ENCODE measurements around the gene ZBTB4.

The ZBTB4 gene

DNA sequence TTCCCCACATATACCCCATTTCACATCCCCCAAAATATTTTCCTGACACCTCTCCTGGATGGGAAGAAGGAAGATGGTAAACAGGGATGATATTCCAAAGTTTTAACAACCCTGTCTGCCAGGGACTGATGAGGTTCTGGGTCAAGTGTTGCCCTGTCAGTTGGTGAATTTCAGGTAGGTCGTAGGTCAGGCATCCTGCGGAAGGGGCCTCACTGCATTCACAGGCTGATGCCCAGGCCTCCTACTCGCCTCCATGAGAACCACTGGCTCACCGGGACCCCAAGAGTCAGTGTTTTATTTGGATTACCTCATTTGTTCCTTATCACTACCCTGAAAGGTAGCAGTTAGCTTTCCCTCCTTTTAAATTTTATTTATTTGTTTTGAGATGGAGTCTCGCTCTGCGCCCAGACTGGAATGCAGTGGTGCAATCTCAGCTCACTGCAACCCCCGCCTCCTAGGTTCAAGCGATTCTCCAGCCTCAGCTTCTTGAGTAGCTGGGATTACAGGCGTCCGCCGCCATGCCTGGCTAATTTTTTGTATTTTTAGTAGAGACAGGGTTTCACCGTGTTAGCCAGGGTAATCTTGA is 10.5 kb downstream of the ZBTB4 start:
- DNase-seq (ENCODE audit: low read depth in 2 of 2): no peak

DNA sequence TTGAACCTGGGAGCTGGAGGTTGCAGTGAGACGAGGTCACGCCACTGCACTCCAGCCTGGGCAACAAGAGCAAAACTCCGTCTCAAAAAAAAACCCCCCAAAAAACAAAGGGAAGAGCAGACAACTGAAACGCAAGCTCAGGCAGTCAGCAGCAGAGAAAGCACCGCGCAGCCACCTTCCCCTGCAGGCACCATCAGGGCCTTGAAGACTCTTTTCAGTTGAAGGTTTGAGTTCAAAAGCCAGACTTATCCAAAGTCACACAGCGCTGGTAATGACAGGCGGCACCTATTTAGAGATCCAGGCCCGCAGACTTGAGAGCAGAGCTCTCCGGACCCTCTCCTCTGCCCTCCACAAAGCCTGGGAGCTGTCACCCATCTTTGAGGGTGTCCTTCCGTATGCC is 11.1 kb downstream of the ZBTB4 start:
- DNase-seq (ENCODE audit: low read depth in 2 of 2): no peak

- DNase-seq (ENCODE audit: low read depth in 2 of 2): no peak
Observed at GRCh38 chr17:7467498-7467897, 11.9 kb downstream of the ZBTB4 start.

DNA sequence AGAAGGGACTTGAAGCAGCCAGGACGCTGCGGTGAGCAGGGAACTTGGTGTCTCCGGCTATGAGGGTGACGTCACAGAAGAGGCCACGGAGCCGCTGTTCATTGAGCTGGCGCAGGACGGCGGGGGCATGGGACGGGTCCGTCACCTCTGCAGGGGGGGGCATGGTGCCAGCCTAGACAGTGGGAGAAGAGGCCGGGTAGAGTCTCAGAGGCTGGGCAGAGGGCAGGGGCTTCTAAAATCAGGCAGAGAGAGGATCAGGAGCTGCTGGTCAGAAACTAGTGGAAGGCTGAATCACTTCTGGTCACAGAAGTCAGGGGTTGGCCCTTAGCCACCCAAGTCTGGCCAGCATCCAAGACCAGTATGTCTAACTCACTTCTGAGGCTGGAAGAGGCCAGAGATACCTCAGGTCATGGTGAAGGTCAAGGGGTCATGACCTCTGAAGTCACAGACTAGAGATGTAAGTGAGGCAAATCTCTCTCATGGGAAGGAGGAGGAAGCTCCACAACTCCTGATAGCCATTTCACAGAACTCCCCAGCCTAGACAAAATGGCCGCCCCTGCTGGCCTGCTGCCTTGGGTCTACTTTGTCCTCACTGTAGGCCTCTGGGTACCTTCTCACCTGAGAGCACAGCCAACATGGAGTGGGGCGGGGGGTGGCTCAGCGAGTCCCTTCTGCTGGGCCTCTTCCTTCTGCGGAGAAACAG is 12.6 kb downstream of the ZBTB4 start:
- no peak for DNase-seq (ENCODE audit: low read depth in 2 of 2)

GRCh38 chr17:7466318-7466638 is 13.2 kb downstream of the ZBTB4 start:
- no peak for DNase-seq (ENCODE audit: low read depth in 2 of 2)

- DNase-seq (ENCODE audit: low read depth in 2 of 2): no peak
Observed at GRCh38 chr17:7465597-7466275, 13.7 kb downstream of the ZBTB4 start.

- DNase-seq (ENCODE audit: low read depth in 2 of 2): no peak
Observed at GRCh38 chr17:7464081-7464480, 15.3 kb downstream of the ZBTB4 start.

GRCh38 chr17:7463372-7463846 is 16.0 kb downstream of the ZBTB4 start:
- no peak for DNase-seq (ENCODE audit: low read depth in 2 of 2)

DNA sequence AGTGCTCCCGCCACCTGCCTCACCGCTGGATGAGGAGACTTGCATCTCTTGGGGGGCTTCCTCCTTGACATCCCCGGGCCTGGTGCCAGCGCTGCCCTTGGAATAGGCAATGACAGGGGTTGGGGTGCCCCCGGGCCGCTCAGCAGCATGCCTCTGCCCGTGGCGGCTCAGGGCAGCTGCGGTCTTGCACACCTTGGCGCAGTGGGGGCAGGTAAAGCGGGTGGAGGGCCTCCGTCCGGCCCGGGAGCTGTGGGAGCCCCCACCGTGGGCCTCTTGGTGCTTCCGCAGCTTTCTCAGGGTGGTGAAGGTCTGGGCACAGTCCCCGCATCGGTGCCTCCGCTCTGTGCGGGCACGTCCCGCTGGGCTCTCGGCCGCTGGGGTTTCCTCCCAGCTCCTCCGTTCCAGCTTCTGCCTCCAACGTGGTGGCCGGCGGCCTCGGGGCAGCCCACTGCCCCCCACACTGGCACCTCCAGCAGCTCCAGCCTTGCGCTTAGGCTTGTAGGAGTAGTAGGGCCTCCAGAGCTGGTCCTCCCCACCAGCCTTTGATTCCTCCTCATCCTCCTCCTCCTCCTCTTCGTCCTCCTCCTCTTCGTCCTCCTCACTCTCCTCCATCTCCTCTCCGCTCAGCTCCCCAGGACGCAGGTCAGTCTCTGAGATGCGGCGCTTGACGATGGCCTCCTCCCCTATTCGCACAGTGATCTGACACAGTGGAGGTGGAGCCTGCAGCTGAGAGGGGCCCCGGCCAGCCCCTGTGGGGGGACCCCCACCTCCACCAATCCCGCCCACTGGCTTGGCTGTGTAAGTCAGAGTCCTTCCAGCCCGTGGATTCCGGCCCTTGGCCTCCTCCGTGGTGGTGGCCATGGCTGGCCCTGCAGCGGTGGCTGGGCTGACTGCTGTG is 16.7 kb downstream of the ZBTB4 start:
- no peak for DNase-seq (ENCODE audit: low read depth in 2 of 2)

- no peak for DNase-seq (ENCODE audit: low read depth in 2 of 2)
Observed at GRCh38 chr17:7460850-7461660, 18.4 kb downstream of the ZBTB4 start.

- DNase-seq (ENCODE audit: low read depth in 2 of 2): no peak
Observed at GRCh38 chr17:7459961-7460545, 19.4 kb downstream of the ZBTB4 start.

- no peak for DNase-seq (ENCODE audit: low read depth in 2 of 2)
Observed at GRCh38 chr17:7448461-7448860, 31.0 kb downstream of the ZBTB4 start.

- no peak for DNase-seq (ENCODE audit: low read depth in 2 of 2)
Observed at GRCh38 chr17:7445619-7445968, 33.8 kb downstream of the ZBTB4 start.

GRCh38 chr17:7444682-7445618 is 34.5 kb downstream of the ZBTB4 start, which contains the start of gene CHRNB1:
CHRNB1 (plus strand) TSS chr17:7445061; CDS start chr17:7445128, 67 bp downstream.
- no peak for DNase-seq (ENCODE audit: low read depth in 2 of 2)

DNA sequence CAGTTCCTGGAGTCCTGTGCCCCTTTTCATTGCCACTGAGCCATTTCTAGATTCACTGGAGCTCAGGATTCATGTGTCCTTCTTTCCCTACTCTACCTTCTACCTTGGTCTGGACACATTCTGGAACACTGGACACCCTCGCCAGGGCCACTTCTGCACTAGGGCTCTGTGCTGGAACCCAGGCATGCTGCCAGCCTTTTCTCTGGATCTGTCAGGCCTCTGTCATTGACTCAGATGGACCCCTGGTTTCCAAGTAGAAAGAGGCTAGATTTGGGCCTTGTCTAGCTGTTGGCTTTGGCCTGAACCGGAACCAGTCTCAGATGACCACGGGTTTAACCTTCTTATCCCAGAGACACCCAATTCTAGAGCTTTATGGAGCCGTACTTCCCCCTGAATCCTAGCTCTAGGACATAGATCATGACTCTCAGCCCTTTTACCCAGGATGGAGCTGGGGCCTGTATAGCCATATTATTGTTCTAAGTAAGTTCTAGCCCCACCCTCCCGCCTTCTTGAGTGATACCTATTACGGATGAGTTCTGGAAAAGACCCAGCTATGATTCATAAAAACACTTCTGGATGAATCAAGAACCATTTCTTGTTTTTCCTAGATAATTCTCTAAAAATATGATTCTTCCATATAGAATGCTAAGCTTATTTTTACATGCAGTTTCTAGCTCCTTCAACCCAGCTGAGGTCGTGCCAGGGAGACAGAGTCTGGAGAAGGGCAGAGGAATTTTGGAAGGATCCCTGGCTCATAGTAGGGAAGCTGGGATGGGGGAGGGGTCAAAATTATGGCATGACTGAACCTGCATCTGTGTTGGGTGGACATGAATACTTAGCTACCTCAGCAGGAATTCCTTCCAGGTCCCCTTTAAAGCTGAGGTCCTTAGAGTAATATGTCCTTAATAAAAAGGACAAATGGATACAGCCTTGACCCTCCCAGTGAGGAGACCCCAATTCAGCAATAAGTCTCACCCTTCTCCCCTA is 35.6 kb downstream of the ZBTB4 start:
- DNase-seq (ENCODE audit: low read depth in 2 of 2): no peak

DNA sequence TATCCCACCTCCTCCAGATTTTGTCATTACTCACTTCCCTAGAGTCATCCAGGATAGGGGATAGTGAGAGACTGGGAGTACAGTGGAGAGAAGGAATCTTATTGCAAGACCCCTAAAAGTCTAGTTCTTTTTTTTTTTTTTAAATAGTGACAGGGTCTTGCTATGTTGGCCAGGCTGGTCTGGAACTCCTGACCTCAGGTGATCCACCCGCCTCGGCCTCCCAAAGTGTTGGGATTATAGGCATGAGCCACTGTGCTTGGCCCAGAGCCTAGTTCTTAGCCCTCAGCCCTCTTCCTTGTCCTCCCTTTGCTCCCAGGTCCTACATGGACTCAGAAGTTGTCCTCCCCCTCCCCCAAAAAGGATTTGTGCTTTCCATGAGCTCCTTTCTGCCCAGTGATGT is 37.3 kb downstream of the ZBTB4 start:
- DNase-seq (ENCODE audit: low read depth in 2 of 2): no peak

DNA sequence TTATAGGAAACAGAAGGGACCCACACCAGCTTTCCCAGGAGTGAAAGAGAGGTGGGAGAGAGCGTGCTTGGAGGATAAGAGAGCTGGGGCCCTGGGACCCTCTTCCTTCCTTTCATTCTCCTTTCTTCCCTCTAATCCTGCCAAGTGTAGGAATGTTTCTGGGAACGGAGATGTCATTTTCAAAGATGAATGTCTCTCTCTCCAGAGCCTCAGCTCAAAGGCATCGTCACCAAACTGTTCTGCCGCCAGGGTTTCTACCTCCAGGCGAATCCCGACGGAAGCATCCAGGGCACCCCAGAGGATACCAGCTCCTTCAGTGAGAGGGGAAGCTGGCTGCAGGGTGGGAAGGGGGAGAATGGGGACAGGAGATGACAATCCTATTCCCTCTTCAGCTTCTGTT is 38.2 kb downstream of the ZBTB4 start:
- no peak for DNase-seq (ENCODE audit: low read depth in 2 of 2)

DNA sequence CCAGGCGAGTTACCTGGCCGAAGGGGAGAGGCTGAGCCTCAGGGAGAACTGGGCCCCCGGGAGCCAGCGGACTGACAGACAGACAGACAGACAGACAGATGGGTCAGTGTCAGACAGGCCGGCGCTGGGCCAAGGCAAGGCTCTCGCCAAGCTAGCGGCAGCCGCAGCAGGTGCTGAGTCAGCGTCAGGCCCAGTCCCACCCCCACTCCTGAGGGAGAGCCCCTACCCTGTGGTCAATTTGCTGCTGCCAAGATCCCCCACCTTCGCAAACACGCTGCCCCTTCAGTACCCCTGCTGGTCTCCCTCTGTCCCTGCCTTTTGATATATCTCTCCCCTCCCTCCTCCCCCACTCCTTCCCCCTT is 38.6 kb downstream of the ZBTB4 start:
- DNase-seq (ENCODE audit: low read depth in 2 of 2): no peak

Data from activated CD8-positive, alpha-beta memory T cell treated with anti-CD3 and anti-CD28 coated beads for 4 hours (primary cell).